GM19397 (cell line): Measurements from ENCODE around the gene EIF5A.
"Not testable (repeated sequence)": the region's sequence is repeated elsewhere in the genome, so short reads cannot be mapped to it uniquely, and the experiment has no call there.

ENCODE experiments used
- ATAC-seq: cut with Tn5 transposase; IDR thresholded peaks from one replicate; pipeline ENCODE4 v1.9.1; 2021; ENCODE audit warnings: mild to moderate bottlenecking, moderate library complexity; ENCODE audit not compliant: unreplicated experiment

EIF5A gene

DNA sequence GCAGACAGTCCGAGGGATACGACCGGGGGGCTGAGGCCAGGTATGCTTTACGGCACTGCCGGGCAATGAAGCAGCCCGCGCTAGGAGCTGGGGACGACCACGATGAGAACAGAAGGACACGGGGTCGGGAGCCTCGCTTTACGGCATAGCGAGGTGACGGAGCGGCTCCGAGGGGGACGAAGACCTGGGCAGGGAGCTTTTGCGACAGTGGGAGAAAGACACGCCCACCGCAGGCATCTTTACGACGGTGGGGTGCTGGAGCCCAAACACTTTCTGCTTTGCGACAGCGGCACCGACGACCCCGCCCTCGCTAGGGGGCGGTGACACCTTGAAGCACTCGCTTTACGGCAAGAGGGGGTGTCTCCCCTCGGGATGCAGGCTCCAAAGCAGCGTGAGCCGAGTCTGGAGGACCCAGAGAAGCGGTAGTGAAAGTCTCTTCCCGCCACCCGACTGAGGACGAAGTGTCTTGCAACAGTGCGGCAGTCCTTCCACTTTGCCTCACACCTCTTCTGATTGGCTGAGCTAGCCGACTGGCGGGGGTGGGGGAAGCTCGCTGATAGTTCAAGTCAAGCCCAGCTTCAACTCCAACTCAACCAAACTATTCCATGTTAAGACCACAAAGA, 22.1 kb downstream of the EIF5A start:
- peak; percentile 59 for ATAC-seq

DNA sequence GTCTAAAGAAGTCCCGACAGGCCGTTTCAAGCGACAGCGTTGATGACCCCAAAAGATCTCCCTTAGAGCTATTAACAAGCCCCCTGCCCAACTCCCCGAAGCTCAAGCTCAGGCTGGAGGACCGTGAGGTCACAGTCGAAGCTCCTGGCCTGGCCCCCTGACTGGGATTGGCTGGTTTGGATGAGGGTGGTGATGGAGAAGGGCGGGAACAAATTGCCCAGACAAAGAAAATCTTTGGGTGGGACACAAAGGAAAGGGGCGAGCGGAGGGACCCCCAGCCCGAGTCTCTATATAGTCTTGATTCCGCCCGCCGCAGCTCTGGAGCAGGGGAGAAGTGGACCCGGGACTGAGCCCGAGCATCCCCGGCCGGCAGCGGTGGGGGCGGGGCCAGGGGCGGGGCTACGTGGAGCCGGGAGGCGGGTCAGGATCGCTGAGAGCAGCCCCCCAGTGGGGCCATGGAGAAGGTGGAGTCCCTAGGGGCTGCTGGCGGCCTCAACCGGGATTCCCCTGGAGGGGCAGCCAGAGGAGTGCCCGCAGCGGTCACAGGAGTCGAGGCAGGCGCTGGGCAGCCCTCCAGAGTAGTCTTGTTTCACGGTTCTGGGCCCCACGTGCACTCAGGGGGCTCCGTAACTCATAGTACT, 22.7 kb downstream of the EIF5A start:
- peak; percentile 32 for ATAC-seq

DNA sequence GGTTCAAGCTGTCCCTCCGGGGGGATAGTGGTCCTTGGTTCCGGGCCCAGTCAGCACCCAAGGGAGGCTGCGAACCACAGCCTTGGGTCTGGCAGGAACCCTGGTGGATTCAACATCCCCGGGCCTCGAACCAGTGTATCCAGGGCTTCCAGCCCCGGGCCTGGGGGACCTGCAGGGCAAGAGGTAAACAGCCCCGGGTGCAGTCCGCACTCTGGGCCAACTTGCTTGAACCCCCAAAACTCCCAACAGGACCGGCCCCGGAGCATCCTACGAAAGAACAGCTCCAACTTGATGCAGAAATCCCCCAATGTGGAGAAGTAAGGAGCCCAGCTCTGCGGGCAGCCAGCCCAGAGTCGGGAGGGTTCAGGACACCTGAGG, 23.2 kb downstream of the EIF5A start:
- ATAC-seq: no peak

DNA sequence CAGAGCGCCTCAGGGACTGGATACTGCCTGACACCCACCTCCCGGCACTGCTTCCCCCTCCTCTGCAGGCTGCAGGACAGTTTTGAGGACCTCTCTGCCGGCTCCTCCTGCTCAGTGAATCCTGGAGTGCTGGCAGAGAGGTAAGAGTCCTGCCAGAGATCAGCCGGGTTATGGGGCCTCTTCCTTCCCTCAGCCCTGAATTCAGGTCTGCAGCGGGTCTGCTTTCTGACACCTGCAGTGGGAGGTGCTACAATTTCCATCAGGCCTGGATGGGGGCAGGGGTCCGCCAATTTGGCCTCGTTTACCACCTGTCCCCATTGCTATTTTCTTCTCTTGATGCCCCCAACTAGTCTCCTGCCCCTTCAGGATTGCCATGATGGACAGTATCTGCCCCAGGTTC, 24.7 kb downstream of the EIF5A start:
- no peak for ATAC-seq

DNA sequence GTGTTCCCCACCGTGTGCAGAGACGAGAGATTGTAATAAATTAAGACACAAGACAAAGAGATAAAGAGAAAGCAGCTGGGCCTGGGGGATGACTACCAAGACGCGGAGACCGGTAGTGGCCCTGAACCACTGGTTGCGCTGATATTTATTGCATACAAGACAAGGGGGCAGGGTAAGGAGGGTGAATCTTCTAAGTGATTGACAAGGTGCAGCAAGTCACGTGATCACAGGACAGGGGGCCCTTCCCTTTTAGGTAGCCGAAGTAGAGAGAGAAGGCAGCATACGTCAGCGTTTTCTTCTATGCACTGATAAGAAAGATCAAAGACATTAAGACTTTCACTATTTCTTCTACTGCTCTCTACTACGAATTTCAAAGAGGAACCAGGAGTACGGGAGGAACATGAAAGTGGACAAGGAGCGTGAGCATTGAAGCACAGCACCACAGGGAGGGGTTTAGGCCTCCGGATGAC, 25.2 kb downstream of the EIF5A start:
- not testable (repeated sequence) for ATAC-seq

DNA sequence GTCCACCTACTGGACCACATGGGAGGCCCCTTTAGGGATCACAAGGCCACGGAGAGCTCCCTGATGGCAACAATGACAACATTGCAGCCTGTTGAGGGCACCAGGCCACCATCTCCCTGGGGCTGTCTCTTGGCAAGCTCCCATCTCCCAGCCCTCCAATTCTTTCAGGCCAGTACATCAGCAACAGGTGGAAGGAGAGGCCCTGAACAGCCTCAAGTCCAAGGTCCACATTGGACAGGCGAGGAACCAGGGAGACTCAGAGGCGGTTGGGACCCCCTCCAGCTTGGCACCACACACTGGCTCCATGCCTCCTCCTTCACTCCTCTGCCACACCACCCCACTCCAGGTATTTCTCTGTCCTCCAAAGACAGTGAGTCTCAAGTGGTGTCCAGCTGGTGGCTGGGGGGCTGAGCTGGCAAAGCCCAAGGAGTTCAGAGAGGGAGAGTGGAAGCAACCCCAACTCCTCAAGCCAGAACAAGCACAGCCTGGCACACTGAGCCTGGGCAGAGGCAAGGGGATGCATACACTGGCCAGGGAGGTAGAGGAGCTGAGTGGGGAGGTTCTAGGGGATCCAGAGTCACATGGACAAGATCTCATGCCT, 27.6 kb downstream of the EIF5A start:
- no peak for ATAC-seq

DNA sequence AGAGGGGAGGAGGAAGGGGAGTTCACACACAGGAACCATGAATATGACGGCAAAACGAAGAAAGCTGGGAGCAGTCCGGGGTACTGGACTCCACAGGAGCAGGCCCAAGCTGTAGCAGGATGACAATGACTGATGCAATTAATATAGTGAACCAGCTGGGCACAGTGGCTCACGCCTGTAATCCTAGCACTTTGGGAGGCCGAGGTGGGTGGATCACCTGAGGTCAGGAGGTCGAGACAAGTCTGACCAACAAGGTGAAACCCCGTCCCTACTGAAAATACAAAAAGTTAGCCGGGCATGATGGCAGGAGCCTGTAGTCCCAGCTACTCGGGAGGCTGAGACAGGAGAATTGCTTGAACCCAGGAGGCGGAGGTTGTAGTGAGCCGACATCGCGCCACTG, 28.3 kb downstream of the EIF5A start:
- not testable (repeated sequence) for ATAC-seq

DNA sequence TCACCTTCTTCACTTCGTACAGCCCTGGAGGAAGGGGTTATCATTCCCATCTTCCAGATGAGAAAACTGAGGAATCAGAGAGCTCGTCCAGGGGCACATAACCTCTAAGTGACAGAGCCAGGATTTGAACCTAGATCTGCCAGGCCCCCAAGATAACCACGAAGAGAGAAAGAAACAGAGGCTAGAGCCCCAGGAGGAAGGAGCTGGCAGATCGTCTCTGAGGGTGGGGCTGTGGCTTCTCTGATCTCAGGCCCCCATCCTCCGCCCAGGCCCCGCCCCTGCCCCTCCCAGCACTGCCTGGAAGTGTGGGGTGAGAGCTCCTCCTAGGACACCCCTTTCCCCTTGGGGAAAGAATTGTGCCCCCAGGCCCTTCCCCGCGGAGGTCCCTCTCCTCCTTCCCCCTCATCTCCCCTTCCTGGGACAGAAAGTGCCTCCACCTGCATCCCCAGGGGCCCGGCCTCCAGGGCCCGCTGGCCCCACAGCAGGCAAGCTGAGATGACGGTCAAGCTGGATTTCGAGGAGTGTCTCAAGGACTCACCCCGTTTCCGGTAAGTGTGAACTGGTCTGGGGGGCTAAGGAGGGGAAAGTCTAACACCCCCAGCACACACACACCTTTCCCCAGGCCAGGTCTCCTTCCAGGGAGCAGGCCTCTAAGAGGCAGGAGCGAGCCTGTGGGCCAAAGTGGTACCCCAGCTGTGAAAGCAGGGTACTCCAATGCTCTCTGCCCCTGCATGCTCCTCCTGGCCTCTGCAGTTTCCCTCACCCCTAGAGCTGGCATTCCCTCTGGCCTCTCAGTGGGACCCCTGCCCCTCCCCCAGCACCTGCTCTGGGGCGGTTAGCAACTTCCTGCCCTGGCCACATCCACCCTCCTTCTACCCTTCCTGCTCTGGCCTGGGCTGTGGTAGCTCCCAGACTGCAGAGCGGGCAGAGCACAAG, 29.1 kb downstream of the EIF5A start, which contains the start of gene ACAP1:
Gene ACAP1 (plus strand): TSS at position 290 of the 936 bp plus-strand sequence. CDS start 206 bp downstream, at position 496.
- ATAC-seq: peak; percentile 67

DNA sequence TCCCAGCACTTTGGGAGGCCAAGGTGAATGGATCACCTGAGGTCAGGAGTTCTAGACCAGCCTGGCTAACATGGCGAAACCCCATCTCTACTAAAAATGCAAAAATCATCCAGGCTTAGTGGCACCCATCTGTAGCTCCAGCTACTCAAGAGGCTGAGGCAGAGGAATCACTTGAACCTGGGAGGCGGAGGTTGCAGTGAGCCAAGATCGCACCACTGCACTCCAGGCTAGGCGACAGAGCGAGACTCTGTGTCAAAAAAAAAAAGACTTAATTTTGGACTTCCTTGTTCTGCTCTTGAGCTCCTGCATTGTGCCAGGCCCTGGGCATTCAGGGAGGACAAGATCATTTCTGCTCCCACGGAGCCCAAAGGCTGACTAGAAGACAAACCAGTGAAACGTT, 30.2 kb downstream of the EIF5A start:
- not testable (repeated sequence) for ATAC-seq

DNA sequence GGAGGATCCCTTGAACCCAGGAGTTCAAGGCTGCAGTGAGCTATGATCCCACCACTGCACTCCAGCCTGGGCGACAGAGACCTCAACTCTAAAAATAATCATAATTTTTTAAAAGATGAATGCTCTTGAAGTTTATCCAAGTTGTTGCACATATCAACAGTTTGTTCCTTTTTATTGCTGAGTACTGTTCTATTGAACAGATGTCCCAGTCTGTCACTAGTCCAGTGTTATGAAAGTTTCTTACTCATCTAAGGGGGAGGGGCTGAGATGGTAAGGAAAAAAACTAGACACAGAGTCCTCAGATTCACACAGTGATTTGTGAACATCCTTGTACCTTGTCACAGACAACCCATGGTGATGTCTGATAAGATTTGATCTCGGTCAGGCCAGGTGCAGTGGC, 32.8 kb downstream of the EIF5A start:
- ATAC-seq: no peak

DNA sequence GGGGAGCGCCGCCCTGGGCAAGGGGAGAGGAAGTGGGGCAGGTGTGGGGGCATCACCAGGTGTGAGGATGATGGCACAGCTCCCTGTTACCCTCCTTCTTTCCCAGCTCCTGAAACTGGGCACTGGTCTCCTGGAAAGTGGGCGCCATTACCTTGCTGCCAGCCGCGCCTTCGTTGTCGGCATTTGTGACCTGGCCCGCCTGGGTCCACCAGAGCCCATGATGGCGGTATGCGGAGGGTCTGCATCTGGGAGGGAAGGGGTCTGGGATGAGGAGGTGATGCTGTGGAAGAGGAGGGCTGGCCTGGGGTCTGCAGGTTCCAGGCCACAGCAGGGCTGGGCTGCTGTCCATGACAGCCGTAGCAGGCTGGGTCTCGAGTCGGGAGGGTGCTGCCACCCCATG, 34.4 kb downstream of the EIF5A start:
- no peak for ATAC-seq

DNA sequence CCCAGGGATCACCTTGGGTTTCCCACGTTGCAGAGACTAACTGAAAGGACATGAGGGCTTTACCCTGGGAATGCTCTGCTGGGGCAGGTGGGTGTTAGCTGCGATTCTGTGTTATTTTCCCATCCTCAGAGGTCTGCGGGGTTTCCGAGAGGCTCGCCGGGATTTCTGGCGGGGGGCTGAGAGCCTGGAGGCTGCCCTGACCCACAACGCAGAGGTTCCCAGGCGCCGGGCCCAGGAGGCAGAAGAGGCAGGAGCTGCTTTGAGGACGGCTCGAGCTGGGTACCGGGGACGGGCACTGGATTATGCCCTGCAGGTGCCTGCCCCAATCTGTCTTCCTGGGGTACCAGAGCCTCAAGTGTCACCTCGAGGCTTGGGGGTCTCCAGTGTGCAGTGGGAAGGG, 35.8 kb downstream of the EIF5A start:
- no peak for ATAC-seq

DNA sequence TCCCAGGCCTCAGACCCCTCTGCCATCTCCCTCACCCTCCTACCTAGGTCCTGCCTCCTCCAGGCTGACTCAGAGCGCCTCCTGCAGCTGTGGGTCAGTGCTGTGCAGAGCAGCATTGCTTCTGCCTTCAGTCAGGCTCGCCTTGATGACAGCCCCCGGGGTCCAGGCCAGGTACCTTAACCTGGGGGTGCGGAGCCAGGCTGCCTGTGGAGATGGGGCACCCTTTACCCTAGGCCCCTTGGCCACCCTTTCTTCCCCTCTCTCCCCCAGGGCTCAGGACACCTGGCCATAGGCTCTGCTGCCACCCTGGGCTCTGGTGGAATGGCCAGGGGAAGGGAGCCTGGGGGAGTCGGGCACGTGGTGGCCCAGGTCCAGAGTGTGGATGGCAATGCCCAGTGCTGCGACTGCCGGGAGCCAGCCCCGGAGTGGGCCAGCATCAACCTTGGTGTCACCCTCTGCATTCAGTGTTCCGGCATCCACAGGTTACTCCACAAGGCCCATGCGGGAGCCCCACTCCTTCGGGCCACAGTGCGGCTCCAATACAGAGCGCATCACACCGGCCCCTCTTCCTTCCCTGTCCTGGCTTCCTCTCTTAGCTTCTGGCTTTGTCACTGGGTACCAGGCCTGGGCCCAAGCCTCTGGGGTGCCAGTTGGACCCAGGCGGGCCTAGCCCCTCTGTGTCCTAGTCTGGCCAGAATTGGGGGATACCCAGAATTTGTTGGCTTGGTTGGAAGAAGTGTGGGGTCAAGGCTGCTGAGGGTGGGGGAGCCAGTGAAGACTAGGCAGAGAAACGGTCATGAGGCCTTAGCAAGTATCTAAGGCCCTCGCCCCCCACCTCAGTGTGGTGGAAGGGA, 39.6 kb downstream of the EIF5A start:
- no peak for ATAC-seq

DNA sequence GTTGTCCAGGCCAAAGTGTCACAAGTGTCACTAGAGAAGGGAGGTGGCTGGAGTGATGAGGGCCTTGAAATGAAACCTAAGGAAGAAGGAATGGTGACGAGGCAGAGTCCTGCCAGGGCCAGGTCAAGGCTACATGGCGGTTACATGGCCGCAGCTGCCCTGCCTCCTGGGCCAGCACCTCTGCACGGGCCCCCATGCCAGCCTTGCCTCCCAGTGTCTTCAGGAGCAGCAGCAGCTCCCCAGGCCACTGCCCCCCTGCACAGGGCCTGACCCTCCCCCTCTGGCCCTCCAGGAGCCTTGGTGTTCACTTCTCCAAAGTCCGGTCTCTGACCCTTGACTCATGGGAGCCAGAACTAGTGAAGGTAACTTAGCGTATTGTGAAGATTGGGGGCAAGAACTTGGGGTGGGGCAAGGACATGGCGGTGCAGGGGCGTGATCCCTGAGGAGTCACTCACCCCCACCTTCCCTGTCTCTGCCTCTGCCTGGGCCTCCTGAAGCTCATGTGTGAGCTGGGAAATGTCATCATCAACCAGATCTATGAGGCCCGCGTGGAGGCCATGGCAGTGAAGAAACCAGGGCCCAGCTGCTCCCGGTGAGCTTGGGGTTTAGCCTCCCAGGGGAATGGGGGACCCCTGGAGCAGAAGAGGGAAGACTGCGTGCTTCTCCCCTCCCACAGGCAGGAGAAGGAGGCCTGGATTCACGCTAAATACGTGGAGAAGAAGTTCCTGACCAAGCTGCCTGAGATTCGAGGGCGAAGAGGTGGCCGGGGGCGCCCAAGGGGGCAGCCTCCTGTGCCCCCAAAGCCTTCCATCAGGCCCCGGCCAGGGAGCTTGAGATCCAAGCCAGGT, 40.4 kb downstream of the EIF5A start:
- ATAC-seq: no peak

DNA sequence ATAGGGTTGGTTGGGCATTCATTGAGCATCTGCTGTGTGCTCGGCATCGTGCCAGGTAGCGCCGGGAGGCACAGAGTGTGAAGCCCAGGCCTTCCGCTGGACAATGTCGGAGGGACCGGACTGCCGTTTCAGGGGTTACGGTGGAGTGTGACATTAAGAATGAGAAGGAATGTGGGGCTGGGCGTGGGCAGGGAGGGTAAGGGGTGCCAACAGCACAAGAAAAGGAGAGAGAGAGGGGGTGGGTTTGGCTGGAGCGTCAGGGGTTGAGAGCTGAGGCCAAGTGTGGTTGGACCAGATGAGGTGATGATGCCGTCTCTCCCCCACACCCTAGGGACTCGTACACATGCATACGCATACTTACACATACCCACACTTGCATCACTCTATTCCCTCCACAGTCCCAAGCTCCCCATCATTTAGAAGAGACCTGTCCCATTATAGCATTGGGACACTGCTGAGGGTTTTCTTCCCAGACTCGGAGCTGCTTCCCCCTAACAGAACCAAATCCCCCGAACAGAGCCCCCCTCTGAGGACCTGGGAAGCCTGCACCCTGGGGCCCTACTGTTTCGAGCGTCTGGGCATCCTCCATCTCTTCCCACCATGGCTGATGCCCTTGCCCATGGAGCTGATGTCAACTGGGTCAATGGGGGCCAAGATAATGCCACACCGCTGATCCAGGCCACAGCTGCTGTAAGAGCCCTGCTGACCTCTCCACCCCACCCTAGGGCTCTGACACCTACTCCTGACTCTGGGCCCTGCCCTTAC, 41.2 kb downstream of the EIF5A start:
- no peak for ATAC-seq

DNA sequence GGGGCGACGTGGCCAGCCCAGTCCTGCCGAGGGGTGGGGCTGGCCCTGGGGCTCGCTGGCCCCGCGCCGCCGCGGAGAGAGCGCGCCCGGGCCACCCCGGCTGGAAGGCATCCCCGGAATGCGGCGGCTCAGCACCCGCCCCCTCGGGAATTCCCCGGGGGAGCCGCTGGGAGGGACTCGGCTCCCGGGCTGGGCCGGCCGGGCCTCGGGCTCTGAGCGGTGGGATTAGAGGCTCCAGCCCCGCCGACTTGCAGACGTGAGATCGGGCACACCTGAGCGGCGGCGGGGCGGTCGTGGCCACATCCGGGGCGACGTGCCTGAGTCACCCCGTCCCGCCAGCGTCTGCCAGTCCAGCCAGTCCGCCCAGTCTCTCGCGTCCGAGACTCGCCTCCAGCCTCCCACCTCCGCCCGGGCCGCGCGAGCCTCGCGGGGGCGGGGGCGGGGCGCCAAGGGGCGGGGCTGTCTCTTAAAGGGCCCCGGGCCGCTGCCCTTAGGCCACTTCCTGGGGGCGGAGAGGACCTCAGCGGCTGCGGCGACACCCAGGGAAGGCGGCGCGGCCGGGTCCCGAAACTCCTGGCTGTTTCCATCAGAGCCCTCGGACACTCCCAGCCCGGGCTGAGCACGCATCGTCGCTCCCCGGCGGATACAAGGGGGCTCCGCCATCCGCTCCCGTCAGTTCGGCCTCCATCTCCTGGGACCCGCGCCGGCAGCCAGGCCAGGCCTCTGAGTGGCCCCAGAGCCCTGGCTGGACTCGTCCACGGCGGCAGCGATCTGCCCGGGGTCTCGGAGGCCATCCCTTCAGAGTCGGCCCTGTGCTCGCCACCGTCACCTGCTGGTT, 44.5 kb downstream of the EIF5A start, which contains the start of gene KCTD11:
Gene KCTD11 (plus strand): TSS at position 498 of the 838 bp plus-strand sequence.
- peak; percentile 68 for ATAC-seq

DNA sequence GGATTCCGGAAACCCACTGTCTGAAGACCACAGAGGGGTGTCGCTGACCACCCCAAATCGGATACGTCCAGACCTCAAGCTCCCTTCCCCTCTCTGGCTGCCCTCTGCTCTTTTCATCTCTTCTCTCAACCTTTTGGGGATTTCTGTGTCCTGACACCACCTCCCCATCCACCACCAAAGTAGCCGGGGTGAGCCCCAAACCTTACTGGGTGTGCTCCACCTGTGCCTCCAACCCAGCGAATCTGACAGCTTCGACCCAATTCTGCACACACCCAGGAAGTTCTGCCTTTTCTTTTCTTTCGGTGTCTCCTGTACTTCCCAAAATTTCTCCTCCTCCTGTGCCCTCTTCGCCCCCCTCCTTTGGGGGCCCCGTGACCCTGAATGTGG, 45.1 kb downstream of the EIF5A start:
- no peak for ATAC-seq
